Caco-2 (cell line): Measurements from ENCODE around the gene BDH1. TPM values are rescaled to one million over a fixed set of nuclear protein-coding genes. Genes with fewer than 3 reads are reported as not detected.

Experiments used
- BruUV-seq: library from RNA; stranded (reverse); fragments of 400-500 nt; replicated peaks from 2 replicates; lab custom pipeline; 2021; lab: Mats Ljungman, UMichigan
- CTCF ChIA-PET: fragments of 300-600 bp; sonication (Branson Sonifier 250); formaldehyde crosslinking; loops from one replicate; lab custom pipeline; 2022; ENCODE audit warnings: antibody characterized with exemption; lab: Charles Lee
- POLR2A ChIA-PET: fragments of 300-600 bp; sonication (Branson Sonifier 250); formaldehyde crosslinking; loops from one replicate; lab custom pipeline; 2022; ENCODE audit warnings: antibody characterized with exemption; lab: Charles Lee
- DNase-seq, 2 experiments: peaks; one replicate each; pipeline versions ENCODE4 v3.0.0 to v3.0.0-alpha.2; 2020 to 2022
- H3K27me3 ChIP-seq: replicated peaks from 2 replicates; pipeline ENCODE4 v1.6.0; 2011; ENCODE audit warnings: low read length; ENCODE audit not compliant: control insufficient read depth, insufficient read depth
- H3K36me3 ChIP-seq: 2 replicates; pipeline ENCODE4 v1.5.1; 2011; ENCODE audit warnings: low read length; ENCODE audit not compliant: control insufficient read depth, insufficient read depth
- H3K4me1 ChIP-seq: fragments of 250-450 bp; sonication (Bioruptor Pico); 2 replicates; pipeline ENCODE4 v1.5.1; 2020; ENCODE audit warnings: mild to moderate bottlenecking
- H3K4me3 ChIP-seq: 2 replicates; pipeline ENCODE4 v1.5.1; 2011; ENCODE audit warnings: low read depth, mild to moderate bottlenecking, control low read depth, low read length
- H3K9me3 ChIP-seq: fragments of 250-450 bp; sonication (Bioruptor Pico); 2 replicates; pipeline ENCODE4 v1.5.1; 2020; ENCODE audit warnings: mild to moderate bottlenecking, moderate library complexity
- H3K27ac Mint-ChIP-seq: one replicate; pipeline ENCODE4 v1.8.0; 2022; ENCODE audit warnings: mixed read lengths; ENCODE audit not compliant: unreplicated experiment
- H3K27me3 Mint-ChIP-seq: one replicate; pipeline ENCODE4 v1.8.0; 2022; ENCODE audit warnings: mixed read lengths; ENCODE audit not compliant: insufficient read depth, unreplicated experiment
- H3K36me3 Mint-ChIP-seq: one replicate; pipeline ENCODE4 v1.8.0; 2022; ENCODE audit warnings: mild to moderate bottlenecking, mixed read lengths; ENCODE audit not compliant: insufficient read depth, unreplicated experiment
- H3K4me1 Mint-ChIP-seq: one replicate; pipeline ENCODE4 v1.8.0; 2022; ENCODE audit warnings: low read depth, mixed read lengths; ENCODE audit not compliant: unreplicated experiment
- H3K4me3 Mint-ChIP-seq: one replicate; pipeline ENCODE4 v1.8.0; 2022; ENCODE audit warnings: mild to moderate bottlenecking, moderate library complexity, mixed read lengths; ENCODE audit not compliant: unreplicated experiment
- H3K9me3 Mint-ChIP-seq: one replicate; pipeline ENCODE4 v1.8.0; 2022; ENCODE audit warnings: mixed read lengths; ENCODE audit not compliant: unreplicated experiment
- intact Hi-C: fragments of 100-400 bp; cut with micrococcal nuclease; formaldehyde crosslinking; loops from one replicate; pipeline ENCODE4 v1.10.0; 2022; ENCODE audit not compliant: unreplicated experiment
- total RNA-seq: library from RNA; stranded (reverse); gene quantifications from 2 replicates; pipeline ENCODE4 v1.2.3, GENCODE V29; 2022
- TF ChIP-seq, protein P1 (sequence below), 2 experiments: fragments of 200-600 bp in 1 of 2; IDR thresholded peaks; 1 replicate in 1 of 2; 2 replicates in 1 of 2; pipeline versions ENCODE4 v1.5.1 to v1.8.0; 2011 to 2022; ENCODE audit warnings: antibody characterized with exemption in 1 of 2, control low read depth in 1 of 2, inconsistent platforms in 1 of 2, low read depth in 1 of 2, low read length in 1 of 2, mild to moderate bottlenecking in 1 of 2, moderate library complexity in 1 of 2; ENCODE audit not compliant: insufficient read depth in 1 of 2, severe bottlenecking in 1 of 2, unreplicated experiment in 1 of 2

Gene BDH1
- total RNA-seq, 1 experiment from 2014 or later = 41.8 TPM

- BruUV-seq = no TSS peak
- no peak overlapping the region for H3K27ac Mint-ChIP-seq
- no peak for DNase-seq
- TF ChIP-seq, protein P1, sequence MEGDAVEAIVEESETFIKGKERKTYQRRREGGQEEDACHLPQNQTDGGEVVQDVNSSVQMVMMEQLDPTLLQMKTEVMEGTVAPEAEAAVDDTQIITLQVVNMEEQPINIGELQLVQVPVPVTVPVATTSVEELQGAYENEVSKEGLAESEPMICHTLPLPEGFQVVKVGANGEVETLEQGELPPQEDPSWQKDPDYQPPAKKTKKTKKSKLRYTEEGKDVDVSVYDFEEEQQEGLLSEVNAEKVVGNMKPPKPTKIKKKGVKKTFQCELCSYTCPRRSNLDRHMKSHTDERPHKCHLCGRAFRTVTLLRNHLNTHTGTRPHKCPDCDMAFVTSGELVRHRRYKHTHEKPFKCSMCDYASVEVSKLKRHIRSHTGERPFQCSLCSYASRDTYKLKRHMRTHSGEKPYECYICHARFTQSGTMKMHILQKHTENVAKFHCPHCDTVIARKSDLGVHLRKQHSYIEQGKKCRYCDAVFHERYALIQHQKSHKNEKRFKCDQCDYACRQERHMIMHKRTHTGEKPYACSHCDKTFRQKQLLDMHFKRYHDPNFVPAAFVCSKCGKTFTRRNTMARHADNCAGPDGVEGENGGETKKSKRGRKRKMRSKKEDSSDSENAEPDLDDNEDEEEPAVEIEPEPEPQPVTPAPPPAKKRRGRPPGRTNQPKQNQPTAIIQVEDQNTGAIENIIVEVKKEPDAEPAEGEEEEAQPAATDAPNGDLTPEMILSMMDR (IDR thresholded peaks at IDR 0.05; ENCODE audit: insufficient read depth in 1 of 2, low read depth in 1 of 2, low read length in 1 of 2, severe bottlenecking in 1 of 2, unreplicated experiment in 1 of 2) = no peak
- no peak overlapping the region for H3K4me3 Mint-ChIP-seq
- intact Hi-C loops = no loop called here
- peaks cover 17% of the 10 kb centered on the region for H3K36me3 Mint-ChIP-seq
- H3K4me3 ChIP-seq = no peak overlapping the region
- POLR2A ChIA-PET = no interaction called here
- H3K9me3 Mint-ChIP-seq = no peaks in the 10 kb centered on the region
- H3K36me3 ChIP-seq = no peaks in the 10 kb centered on the region; the same call in 1 of the 2 replicates
- CTCF ChIA-PET = interaction anchor here (1.1 to 1.4 kb wide), 3 partner anchors 8 to 257 kb away, joined by 3 to 5 read pairs (median 3); no protein-coding TSS in a partner anchor
- H3K4me1 ChIP-seq = peaks cover 20% of the 10 kb centered on the region
- no peaks in the 10 kb centered on the region for H3K9me3 ChIP-seq
- no peaks in the 10 kb centered on the region for H3K27me3 Mint-ChIP-seq
- no peaks in the 10 kb centered on the region; the same call in 1 of the 2 replicates for H3K27me3 ChIP-seq
- H3K4me1 Mint-ChIP-seq = peaks cover 28% of the 10 kb centered on the region
Measured at GRCh38 chr3:197512691-197513571, 42.8 kb downstream of the BDH1 start.

- ChIA-PET CTCF (interaction anchor here (0.6 to 1.4 kb wide), 3 partner anchors 9 to 256 kb away, joined by 3 read pairs; no protein-coding TSS in a partner anchor), POLR2A (no interaction called here)
- Histone ChIP-seq H3K36me3 (no peaks in the 10 kb centered on the region; the same call in 1 of the 2 replicates), H3K4me3 (no peak overlapping the region), H3K4me1 (peaks cover 20% of the 10 kb centered on the region), H3K27me3 (no peaks in the 10 kb centered on the region; the same call in 1 of the 2 replicates), H3K9me3 (no peaks in the 10 kb centered on the region)
- Mint-ChIP-seq H3K9me3 (no peaks in the 10 kb centered on the region), H3K4me3 (no peak overlapping the region), H3K36me3 (peaks cover 23% of the 10 kb centered on the region), H3K4me1 (peaks cover 26% of the 10 kb centered on the region), H3K27ac (no peak overlapping the region), H3K27me3 (no peaks in the 10 kb centered on the region)
- no peak for DNase-seq
- intact Hi-C loops = no loop called here
- no TSS peak for BruUV-seq
- TF ChIP-seq, protein P1 (IDR thresholded peaks at IDR 0.05; ENCODE audit: insufficient read depth in 1 of 2, low read depth in 1 of 2, low read length in 1 of 2, severe bottlenecking in 1 of 2, unreplicated experiment in 1 of 2) = no peak
Measured at GRCh38 chr3:197511853-197512635, 43.7 kb downstream of the BDH1 start.

- no peaks in the 10 kb centered on the region for H3K9me3 ChIP-seq
- no peaks in the 10 kb centered on the region; the same call in 1 of the 2 replicates for H3K36me3 ChIP-seq
- peaks cover 11% of the 10 kb centered on the region for H3K4me1 ChIP-seq
- Mint-ChIP-seq H3K9me3 (no peaks in the 10 kb centered on the region), H3K4me3 (no peak overlapping the region), H3K36me3 (peaks cover 23% of the 10 kb centered on the region), H3K4me1 (peaks cover 16% of the 10 kb centered on the region), H3K27ac (no peak overlapping the region), H3K27me3 (no peaks in the 10 kb centered on the region)
- no TSS peak for BruUV-seq
- TF ChIP-seq, protein P1 (IDR thresholded peaks at IDR 0.05; ENCODE audit: insufficient read depth in 1 of 2, low read depth in 1 of 2, low read length in 1 of 2, severe bottlenecking in 1 of 2, unreplicated experiment in 1 of 2) = no peak
- intact Hi-C loops = no loop called here
- H3K27me3 ChIP-seq = no peaks in the 10 kb centered on the region; the same call in 1 of the 2 replicates
- CTCF ChIA-PET = interaction anchor here (1.4 kb wide), 1 partner anchor 255 kb away, joined by 3 read pairs; no protein-coding TSS in a partner anchor
- no peak for DNase-seq
- no peak overlapping the region for H3K4me3 ChIP-seq
- POLR2A ChIA-PET = no interaction called here
Measured at GRCh38 chr3:197511130-197511529, 44.6 kb downstream of the BDH1 start.
